ENCODE results near the gene PCK1.

Gene PCK1

GRCh38 chr20:57570920-57571319 is 10.0 kb downstream of the PCK1 start:
- no peak overlapping the region for H3K4me3 ChIP-seq (ENCODE audit: low read depth, low read length)
- CTCF ChIA-PET = no interaction called here
- POLR2A ChIA-PET = no interaction called here
- TF ChIP-seq, protein P1, sequence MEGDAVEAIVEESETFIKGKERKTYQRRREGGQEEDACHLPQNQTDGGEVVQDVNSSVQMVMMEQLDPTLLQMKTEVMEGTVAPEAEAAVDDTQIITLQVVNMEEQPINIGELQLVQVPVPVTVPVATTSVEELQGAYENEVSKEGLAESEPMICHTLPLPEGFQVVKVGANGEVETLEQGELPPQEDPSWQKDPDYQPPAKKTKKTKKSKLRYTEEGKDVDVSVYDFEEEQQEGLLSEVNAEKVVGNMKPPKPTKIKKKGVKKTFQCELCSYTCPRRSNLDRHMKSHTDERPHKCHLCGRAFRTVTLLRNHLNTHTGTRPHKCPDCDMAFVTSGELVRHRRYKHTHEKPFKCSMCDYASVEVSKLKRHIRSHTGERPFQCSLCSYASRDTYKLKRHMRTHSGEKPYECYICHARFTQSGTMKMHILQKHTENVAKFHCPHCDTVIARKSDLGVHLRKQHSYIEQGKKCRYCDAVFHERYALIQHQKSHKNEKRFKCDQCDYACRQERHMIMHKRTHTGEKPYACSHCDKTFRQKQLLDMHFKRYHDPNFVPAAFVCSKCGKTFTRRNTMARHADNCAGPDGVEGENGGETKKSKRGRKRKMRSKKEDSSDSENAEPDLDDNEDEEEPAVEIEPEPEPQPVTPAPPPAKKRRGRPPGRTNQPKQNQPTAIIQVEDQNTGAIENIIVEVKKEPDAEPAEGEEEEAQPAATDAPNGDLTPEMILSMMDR (IDR thresholded peaks at IDR 0.05; ENCODE audit: insufficient read depth, low read length, missing control alignments) = no peak
- no peak for DNase-seq (ENCODE audit: low read depth, low spot score)

DNA sequence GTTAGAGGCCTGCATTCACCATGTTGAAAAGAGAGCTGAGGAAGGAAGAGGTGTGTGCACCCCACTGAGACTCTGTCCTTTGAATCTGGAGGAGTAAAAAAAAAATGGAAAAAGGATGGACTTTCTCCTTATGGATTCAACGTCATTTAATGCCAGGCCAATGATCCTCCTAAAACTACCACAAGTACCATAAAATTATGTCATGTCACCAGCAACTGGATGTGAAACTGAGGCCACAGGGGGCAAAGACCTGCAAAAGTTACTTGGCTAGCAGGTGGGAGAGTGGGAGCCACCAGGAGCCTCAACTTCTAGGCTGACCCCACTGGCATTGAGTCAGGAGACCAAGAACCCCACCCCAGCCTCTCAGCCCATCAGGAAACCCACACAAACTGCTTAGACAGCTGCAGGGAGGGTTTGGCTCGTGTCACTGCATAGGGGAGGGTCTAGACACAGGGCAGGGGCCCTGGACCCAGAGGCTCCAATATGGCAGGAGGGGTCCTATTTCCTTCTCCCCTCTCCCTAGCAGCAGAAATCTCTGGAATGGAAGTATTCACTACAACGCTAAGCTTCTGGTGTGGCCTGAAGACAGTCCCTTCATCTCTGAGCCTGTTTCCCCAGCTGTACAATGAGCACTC is 11.0 kb downstream of the PCK1 start:
- TF ChIP-seq, protein P1 (IDR thresholded peaks at IDR 0.05; ENCODE audit: insufficient read depth, low read length, missing control alignments) = no peak
- DNase-seq (ENCODE audit: low read depth, low spot score) = no peak
- no peak overlapping the region for H3K4me3 ChIP-seq (ENCODE audit: low read depth, low read length)
- ChIA-PET POLR2A (no interaction called here), CTCF (interaction anchor here (0.8 kb wide), 1 partner anchor 13 kb away, joined by 3 read pairs; no protein-coding TSS in a partner anchor)

DNA sequence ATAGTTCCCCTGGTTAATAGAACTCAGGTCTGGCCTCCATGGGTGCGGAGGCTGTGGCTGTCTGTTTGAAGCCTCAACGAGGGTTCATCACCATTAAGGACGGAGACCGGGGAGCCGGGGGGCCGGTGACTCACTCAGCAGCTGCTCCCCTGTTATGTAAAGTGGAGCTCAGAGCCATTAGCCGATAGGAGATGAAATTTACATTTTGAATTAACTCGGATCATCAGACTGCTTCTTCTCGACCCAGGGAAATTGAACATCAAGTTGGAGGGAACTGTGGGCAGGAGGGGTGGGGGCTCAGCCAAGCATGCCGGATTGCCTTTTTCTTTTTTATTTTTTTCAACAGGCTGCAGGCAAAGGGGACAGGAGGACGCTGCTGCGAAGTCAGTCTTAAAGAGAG is 12.3 kb downstream of the PCK1 start:
- POLR2A ChIA-PET = no interaction called here
- CTCF ChIA-PET = no interaction called here
- no peak for DNase-seq (ENCODE audit: low read depth, low spot score)
- TF ChIP-seq, protein P1 (IDR thresholded peaks at IDR 0.05; ENCODE audit: insufficient read depth, low read length, missing control alignments) = no peak
- H3K4me3 ChIP-seq (ENCODE audit: low read depth, low read length) = no peak overlapping the region

DNA sequence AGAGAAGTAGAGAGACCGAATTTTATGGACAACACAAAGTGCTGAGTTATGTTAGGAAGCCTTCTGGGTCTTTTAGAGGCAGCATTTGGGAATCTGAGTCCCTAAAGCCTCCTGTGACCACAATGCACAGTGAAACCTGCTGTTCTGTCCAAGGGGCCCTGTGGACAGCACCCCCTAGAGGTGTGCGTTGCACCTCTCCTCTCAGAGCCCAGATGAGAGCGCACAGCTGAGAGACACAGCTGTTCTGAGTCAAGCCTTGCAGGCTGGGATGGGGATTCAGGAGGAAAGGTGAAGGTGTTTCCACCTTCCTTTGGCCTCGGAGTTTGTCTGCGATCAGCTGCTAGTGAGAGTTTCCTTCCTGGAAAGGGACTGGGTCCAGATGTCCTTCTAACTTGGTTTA is 13.0 kb downstream of the PCK1 start:
- POLR2A ChIA-PET = no interaction called here
- no peak overlapping the region for H3K4me3 ChIP-seq (ENCODE audit: low read depth, low read length)
- TF ChIP-seq, protein P1 (IDR thresholded peaks at IDR 0.05; ENCODE audit: insufficient read depth, low read length, missing control alignments) = no peak
- CTCF ChIA-PET = no interaction called here
- DNase-seq (ENCODE audit: low read depth, low spot score) = no peak

DNA sequence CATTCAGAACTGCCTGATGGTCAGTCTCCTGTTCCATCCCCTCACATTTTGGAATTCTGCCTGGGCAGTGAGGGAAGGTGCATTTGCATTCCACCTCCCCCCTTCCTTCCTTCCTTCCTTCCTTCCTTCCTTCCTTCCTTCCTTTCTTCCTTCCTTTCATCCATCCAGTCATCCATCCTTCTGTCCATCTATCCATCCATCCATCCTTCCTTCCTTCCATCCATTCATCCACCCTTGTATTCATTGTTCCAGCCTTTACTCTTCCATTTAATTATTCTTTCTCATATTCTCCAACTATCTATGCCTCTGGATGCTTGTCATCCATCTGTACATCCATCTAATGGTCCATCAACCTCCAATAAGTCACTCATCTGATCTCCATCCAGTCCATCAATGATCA is 14.0 kb downstream of the PCK1 start:
- ChIA-PET POLR2A (no interaction called here), CTCF (interaction anchor here (2.0 kb wide), 1 partner anchor 12 kb away, joined by 6 read pairs; no protein-coding TSS in a partner anchor)
- H3K4me3 ChIP-seq (ENCODE audit: low read depth, low read length) = no peak overlapping the region
- no peak for DNase-seq (ENCODE audit: low read depth, low spot score)
- TF ChIP-seq, protein P1 (IDR thresholded peaks at IDR 0.05; ENCODE audit: insufficient read depth, low read length, missing control alignments) = no peak

DNA sequence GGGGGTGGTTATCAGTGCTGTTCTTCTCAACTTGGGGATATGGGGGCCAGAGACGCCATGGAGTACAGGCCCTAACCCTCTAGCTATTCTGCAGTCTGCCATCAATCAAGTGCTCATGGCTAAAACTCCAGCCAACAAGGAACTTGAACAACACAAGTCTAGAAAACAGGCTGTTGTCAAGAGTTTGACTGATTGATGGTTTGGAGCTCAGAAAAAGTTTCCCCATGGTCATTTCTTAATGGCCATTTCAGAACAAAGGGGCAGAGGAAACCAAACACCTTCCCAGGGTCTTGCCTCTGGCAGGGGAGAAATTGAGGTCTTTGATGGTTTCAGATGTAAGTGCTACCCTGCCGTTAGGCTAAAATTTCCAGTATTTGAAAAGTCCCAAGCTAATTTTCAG is 15.1 kb downstream of the PCK1 start:
- ChIA-PET POLR2A (no interaction called here), CTCF (interaction anchor here (0.6 to 2.0 kb wide), 3 partner anchors 11 to 46 kb away, joined by 3 to 6 read pairs (median 4); no protein-coding TSS in a partner anchor)
- no peak overlapping the region for H3K4me3 ChIP-seq (ENCODE audit: low read depth, low read length)
- no peak for DNase-seq (ENCODE audit: low read depth, low spot score)
- TF ChIP-seq, protein P1 (IDR thresholded peaks at IDR 0.05; ENCODE audit: insufficient read depth, low read length, missing control alignments) = no peak

Data from AG04449 (cell line).